ENCODE measurements around the gene RPP14. TPM values are rescaled to one million over a fixed set of nuclear protein-coding genes. Genes with fewer than 3 reads are reported as not detected.
"Not testable (repeated sequence)": the region's sequence is repeated elsewhere in the genome, so short reads cannot be mapped to it uniquely, and the experiment has no call there.

RPP14 gene
- total and polyA plus RNA-seq, 4 donors: 5.8 to 13.8 (median 10.4) TPM

- intact Hi-C loops (cut with DNase I): no loop called here
- DNase-seq (no peak), ATAC-seq (ENCODE audit: low FRiP score) (no peak)
- 95 to 97% methylated on average over 2 of the region's 2 CpGs for WGBS, 2 donors
- peaks cover 0 to 2% of the 10 kb centered on the region in 2 donors for H3K4me1 ChIP-seq (ENCODE audit: control insufficient read depth in 1 of 2, insufficient read depth in 2 of 2, low read length in 2 of 2)
- no peaks in the 10 kb centered on the region for H3K9me3 ChIP-seq (ENCODE audit: control insufficient read depth, low read length)
- no peak overlapping the region for H3K4me3 ChIP-seq (ENCODE audit: low read length in 2 of 2)
- peaks cover 0 to 7% of the 10 kb centered on the region in 2 donors for H3K36me3 ChIP-seq (ENCODE audit: control insufficient read depth in 1 of 2, insufficient read depth in 2 of 2, low read length in 1 of 2)
- H3K27ac ChIP-seq (ENCODE audit: low read depth in 1 of 2, low read length in 2 of 2): no peak overlapping the region
- H3K27me3 ChIP-seq (ENCODE audit: control insufficient read depth in 1 of 2, insufficient read depth in 2 of 2, low read length in 1 of 2): no peaks in the 10 kb centered on the region
Measured at GRCh38 chr3:58269356-58269755, 36.7 kb upstream of the RPP14 start.

- intact Hi-C loops (cut with DNase I): no loop called here
- no peak overlapping the region for H3K27ac ChIP-seq (ENCODE audit: low read depth in 1 of 2, low read length in 2 of 2)
- no peak overlapping the region for H3K4me3 ChIP-seq (ENCODE audit: low read length in 2 of 2)
- H3K9me3 ChIP-seq (ENCODE audit: control insufficient read depth, low read length): no peaks in the 10 kb centered on the region
- H3K36me3 ChIP-seq (ENCODE audit: control insufficient read depth in 1 of 2, insufficient read depth in 2 of 2, low read length in 1 of 2): peaks cover 0 to 7% of the 10 kb centered on the region in 2 donors
- WGBS, 2 donors: 95% methylated on average over 2 of the region's 2 CpGs
- peaks cover 0 to 2% of the 10 kb centered on the region in 2 donors for H3K4me1 ChIP-seq (ENCODE audit: control insufficient read depth in 1 of 2, insufficient read depth in 2 of 2, low read length in 2 of 2)
- DNase-seq (no peak), ATAC-seq (ENCODE audit: low FRiP score) (no peak)
- no peaks in the 10 kb centered on the region for H3K27me3 ChIP-seq (ENCODE audit: control insufficient read depth in 1 of 2, insufficient read depth in 2 of 2, low read length in 1 of 2)
Measured at GRCh38 chr3:58270485-58270884, 35.6 kb upstream of the RPP14 start.

GRCh38 chr3:58271901-58272501 is 34.0 kb upstream of the RPP14 start:
- intact Hi-C loops (cut with DNase I): no loop called here
- DNase-seq (peak in 1 of 2 donors; percentile 71), ATAC-seq (ENCODE audit: low FRiP score) (no peak)
- Histone ChIP-seq H3K9me3 (ENCODE audit: control insufficient read depth, low read length) (no peaks in the 10 kb centered on the region), H3K27ac (ENCODE audit: low read depth in 1 of 2, low read length in 2 of 2) (no peak overlapping the region), H3K4me1 (ENCODE audit: control insufficient read depth in 1 of 2, insufficient read depth in 2 of 2, low read length in 2 of 2) (peaks cover 0 to 2% of the 10 kb centered on the region in 2 donors), H3K27me3 (ENCODE audit: control insufficient read depth in 1 of 2, insufficient read depth in 2 of 2, low read length in 1 of 2) (no peaks in the 10 kb centered on the region), H3K4me3 (ENCODE audit: low read length in 2 of 2) (no peak overlapping the region), H3K36me3 (ENCODE audit: control insufficient read depth in 1 of 2, insufficient read depth in 2 of 2, low read length in 1 of 2) (peaks cover 0 to 7% of the 10 kb centered on the region in 2 donors)
- 80 to 81% methylated on average over 7 of the region's 7 CpGs for WGBS, 2 donors

- Histone ChIP-seq H3K4me1 (ENCODE audit: control insufficient read depth in 1 of 2, insufficient read depth in 2 of 2, low read length in 2 of 2) (peaks cover 0 to 2% of the 10 kb centered on the region in 2 donors), H3K9me3 (ENCODE audit: control insufficient read depth, low read length) (no peaks in the 10 kb centered on the region), H3K4me3 (ENCODE audit: low read length in 2 of 2) (no peak overlapping the region), H3K36me3 (ENCODE audit: control insufficient read depth in 1 of 2, insufficient read depth in 2 of 2, low read length in 1 of 2) (peaks cover 0 to 7% of the 10 kb centered on the region in 2 donors), H3K27ac (ENCODE audit: low read depth in 1 of 2, low read length in 2 of 2) (no peak overlapping the region), H3K27me3 (ENCODE audit: control insufficient read depth in 1 of 2, insufficient read depth in 2 of 2, low read length in 1 of 2) (no peaks in the 10 kb centered on the region)
- 79 to 81% methylated on average over 3 of the region's 3 CpGs for WGBS, 2 donors
- intact Hi-C loops (cut with DNase I): no loop called here
- ATAC-seq (ENCODE audit: low FRiP score) (no peak), DNase-seq (no peak)
Measured at GRCh38 chr3:58272891-58273290, 33.2 kb upstream of the RPP14 start.

- DNase-seq; H3K4me3 ChIP-seq (ENCODE audit: low read length in 2 of 2); ATAC-seq (ENCODE audit: low FRiP score); H3K36me3 ChIP-seq (ENCODE audit: control insufficient read depth in 1 of 2, insufficient read depth in 2 of 2, low read length in 1 of 2); intact Hi-C loops (cut with DNase I); H3K9me3 ChIP-seq (ENCODE audit: control insufficient read depth, low read length); H3K27ac ChIP-seq (ENCODE audit: low read depth in 1 of 2, low read length in 2 of 2); H3K27me3 ChIP-seq (ENCODE audit: control insufficient read depth in 1 of 2, insufficient read depth in 2 of 2, low read length in 1 of 2); H3K4me1 ChIP-seq (ENCODE audit: control insufficient read depth in 1 of 2, insufficient read depth in 2 of 2, low read length in 2 of 2): not testable (repeated sequence)
- WGBS, 2 donors: 96 to 98% methylated on average over 3 of the region's 3 CpGs
Measured at GRCh38 chr3:58273362-58273761, 32.7 kb upstream of the RPP14 start.

GRCh38 chr3:58274027-58274614 is 31.9 kb upstream of the RPP14 start:
- DNase-seq (no peak), ATAC-seq (ENCODE audit: low FRiP score) (no peak)
- Histone ChIP-seq H3K4me1 (ENCODE audit: control insufficient read depth in 1 of 2, insufficient read depth in 2 of 2, low read length in 2 of 2) (peaks cover 0 to 2% of the 10 kb centered on the region in 2 donors), H3K4me3 (ENCODE audit: low read length in 2 of 2) (no peak overlapping the region), H3K36me3 (ENCODE audit: control insufficient read depth in 1 of 2, insufficient read depth in 2 of 2, low read length in 1 of 2) (peaks cover 0 to 3% of the 10 kb centered on the region in 2 donors), H3K27ac (ENCODE audit: low read depth in 1 of 2, low read length in 2 of 2) (no peak overlapping the region), H3K9me3 (ENCODE audit: control insufficient read depth, low read length) (no peaks in the 10 kb centered on the region), H3K27me3 (ENCODE audit: control insufficient read depth in 1 of 2, insufficient read depth in 2 of 2, low read length in 1 of 2) (no peaks in the 10 kb centered on the region)
- 63 to 67% methylated on average over 3 of the region's 3 CpGs for WGBS, 2 donors
- intact Hi-C loops (cut with DNase I): no loop called here

- no peak for ATAC-seq (ENCODE audit: low FRiP score)
- Histone ChIP-seq H3K4me1 (ENCODE audit: control insufficient read depth in 1 of 2, insufficient read depth in 2 of 2, low read length in 2 of 2) (no peaks in the 10 kb centered on the region), H3K36me3 (ENCODE audit: control insufficient read depth in 1 of 2, insufficient read depth in 2 of 2, low read length in 1 of 2) (peaks cover 0 to 6% of the 10 kb centered on the region in 2 donors), H3K4me3 (ENCODE audit: low read length in 2 of 2) (no peak overlapping the region), H3K9me3 (ENCODE audit: control insufficient read depth, low read length) (no peaks in the 10 kb centered on the region), H3K27me3 (ENCODE audit: control insufficient read depth in 1 of 2, insufficient read depth in 2 of 2, low read length in 1 of 2) (no peaks in the 10 kb centered on the region), H3K27ac (ENCODE audit: low read depth in 1 of 2, low read length in 2 of 2) (no peak overlapping the region)
- WGBS, 2 donors: 72 to 81% methylated on average over 7 of the region's 7 CpGs
- intact Hi-C loops (cut with DNase I): no loop called here
- no peak for DNase-seq
Measured at GRCh38 chr3:58281069-58281468, 25.0 kb upstream of the RPP14 start.

GRCh38 chr3:58285334-58285733 is 20.7 kb upstream of the RPP14 start:
- ATAC-seq (ENCODE audit: low FRiP score) (no peak), DNase-seq (no peak)
- H3K27ac ChIP-seq (ENCODE audit: low read depth in 1 of 2, low read length in 2 of 2): no peak overlapping the region
- intact Hi-C loops (cut with DNase I): no loop called here
- 82 to 84% methylated on average over 7 of the region's 7 CpGs for WGBS, 2 donors
- no peaks in the 10 kb centered on the region for H3K27me3 ChIP-seq (ENCODE audit: control insufficient read depth in 1 of 2, insufficient read depth in 2 of 2, low read length in 1 of 2)
- no peaks in the 10 kb centered on the region for H3K4me1 ChIP-seq (ENCODE audit: control insufficient read depth in 1 of 2, insufficient read depth in 2 of 2, low read length in 2 of 2)
- H3K4me3 ChIP-seq (ENCODE audit: low read length in 2 of 2): no peak overlapping the region
- no peaks in the 10 kb centered on the region for H3K9me3 ChIP-seq (ENCODE audit: control insufficient read depth, low read length)
- H3K36me3 ChIP-seq (ENCODE audit: control insufficient read depth in 1 of 2, insufficient read depth in 2 of 2, low read length in 1 of 2): peaks cover 0 to 6% of the 10 kb centered on the region in 2 donors

GRCh38 chr3:58287354-58287753 is 18.7 kb upstream of the RPP14 start:
- Histone ChIP-seq H3K36me3 (ENCODE audit: control insufficient read depth in 1 of 2, insufficient read depth in 2 of 2, low read length in 1 of 2) (peaks cover 0 to 4% of the 10 kb centered on the region in 2 donors), H3K27me3 (ENCODE audit: control insufficient read depth in 1 of 2, insufficient read depth in 2 of 2, low read length in 1 of 2) (no peaks in the 10 kb centered on the region), H3K9me3 (ENCODE audit: control insufficient read depth, low read length) (no peaks in the 10 kb centered on the region), H3K4me3 (ENCODE audit: low read length in 2 of 2) (no peak overlapping the region), H3K27ac (ENCODE audit: low read depth in 1 of 2, low read length in 2 of 2) (no peak overlapping the region), H3K4me1 (ENCODE audit: control insufficient read depth in 1 of 2, insufficient read depth in 2 of 2, low read length in 2 of 2) (no peaks in the 10 kb centered on the region)
- intact Hi-C loops (cut with DNase I): no loop called here
- DNase-seq (no peak), ATAC-seq (ENCODE audit: low FRiP score) (no peak)
- WGBS, 2 donors: 94 to 95% methylated on average over 6 of the region's 6 CpGs

Data from aorta (tissue), 5 donors.